ENCODE results near the gene IL22RA2.
A peak's percentile ranks its signal among the peaks of the same experiment; 100 is the strongest.
"Not testable (repeated sequence)": the region's sequence is repeated elsewhere in the genome, so short reads cannot be mapped to it uniquely, and the experiment has no call there.

Gene IL22RA2

DNA sequence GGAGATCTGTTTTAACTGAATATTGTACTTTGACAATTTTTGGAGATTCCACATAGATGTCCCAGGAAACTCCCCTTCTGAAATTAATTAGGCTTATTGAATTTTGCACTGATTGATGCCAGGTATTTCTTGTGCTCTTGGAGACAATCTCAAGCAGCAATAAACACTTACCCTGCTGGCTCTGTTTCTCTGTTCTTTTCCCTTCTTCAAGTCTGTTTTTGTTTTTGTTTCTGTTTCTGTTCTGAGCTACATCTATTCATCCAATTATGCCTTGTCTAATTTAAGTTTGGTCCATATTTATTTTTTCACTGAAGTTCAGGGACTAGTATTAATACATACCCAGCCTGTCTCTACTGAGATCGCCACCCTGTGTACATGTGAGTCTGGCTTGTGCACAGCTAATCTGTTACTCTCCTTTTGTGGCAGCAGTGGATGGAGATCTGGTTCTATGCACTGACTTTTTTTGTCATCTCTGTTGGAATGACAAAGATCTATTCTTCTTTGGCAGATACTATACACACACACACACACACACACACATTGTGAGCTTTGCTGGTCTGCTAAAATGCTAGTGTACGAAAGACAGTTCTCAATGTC lies 51.9 kb downstream of the IL22RA2 start:
- DNase-seq (ENCODE audit: low spot score) = no peak

DNA sequence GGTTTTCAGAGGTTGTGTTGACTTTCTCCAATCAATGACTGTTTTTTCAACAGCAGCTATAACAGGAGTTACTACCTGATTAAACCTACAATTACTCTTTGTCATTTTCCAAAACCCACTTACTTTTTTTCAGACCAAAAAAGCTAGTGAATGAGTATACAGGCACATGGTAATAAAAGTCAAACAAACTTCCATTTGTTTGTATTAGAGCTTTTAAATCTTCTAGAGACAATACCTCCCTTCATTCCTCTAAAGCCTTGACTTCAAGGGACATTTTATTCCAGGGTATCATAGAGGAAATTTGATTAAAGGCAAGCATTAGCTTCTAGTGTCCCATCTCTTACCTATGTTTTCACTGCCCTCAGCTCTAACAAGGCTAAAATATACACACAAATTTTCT lies 52.7 kb downstream of the IL22RA2 start:
- no peak for DNase-seq (ENCODE audit: low spot score)

DNA sequence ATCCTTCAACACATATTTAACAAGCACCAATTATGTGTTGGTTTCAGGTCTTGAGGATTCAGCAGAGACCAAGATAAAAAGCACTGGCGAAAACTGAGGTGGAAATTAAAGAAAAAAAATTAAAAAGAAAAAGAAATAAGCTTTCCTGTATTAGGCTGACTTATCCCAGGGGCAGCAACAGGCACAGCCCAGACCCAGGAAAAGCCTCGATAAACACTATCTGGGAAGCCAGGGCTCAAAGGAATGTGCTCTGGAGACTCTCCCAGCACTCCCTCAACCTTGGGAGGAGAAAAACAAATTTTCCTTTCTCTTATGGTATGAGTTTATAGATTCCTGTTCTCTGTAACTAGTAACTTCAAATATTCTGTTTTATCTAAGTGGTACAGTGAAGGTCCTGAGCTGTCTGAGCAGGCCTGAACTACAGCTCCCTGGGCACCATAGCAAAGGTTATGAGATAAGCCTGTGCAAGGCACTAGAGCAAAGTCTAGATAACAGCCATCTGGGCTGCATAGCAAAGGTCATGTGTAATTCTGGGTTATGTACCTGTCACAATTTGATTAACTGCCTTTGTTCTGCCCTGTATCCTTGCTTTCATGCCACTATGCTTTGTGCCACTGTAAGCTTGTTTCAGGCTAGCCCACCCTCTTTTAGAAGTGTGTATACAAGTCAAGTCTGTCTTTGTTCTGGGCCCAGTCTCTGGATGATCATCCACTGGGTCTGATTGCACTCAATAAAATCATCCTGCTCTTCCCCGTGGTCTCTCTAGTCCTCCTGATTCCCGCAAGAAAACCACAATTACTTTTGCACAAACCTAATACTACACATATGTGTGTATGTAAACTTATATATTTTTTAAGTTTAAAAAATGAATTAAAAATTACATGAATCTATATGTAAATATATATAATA lies 54.0 kb downstream of the IL22RA2 start:
- DNase-seq (ENCODE audit: low spot score) = no peak

DNA sequence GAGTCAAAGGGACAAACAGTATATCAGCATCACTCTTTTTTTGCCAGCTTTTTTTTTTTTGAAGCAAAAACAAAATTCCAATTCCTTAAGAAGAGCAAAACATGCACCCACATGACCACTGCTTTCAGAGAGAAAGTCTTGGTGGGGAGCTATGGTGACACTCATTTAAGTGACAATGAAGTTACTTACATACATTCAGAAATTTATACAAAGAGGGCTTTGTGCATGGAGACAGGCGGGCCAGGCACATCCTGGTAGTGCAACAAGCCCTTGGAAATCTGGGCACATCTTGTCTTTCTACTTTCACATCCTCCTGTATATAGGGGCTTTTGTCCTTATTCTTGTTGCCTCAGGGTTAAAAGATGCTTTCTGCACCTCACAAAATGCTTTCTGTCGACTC lies 55.9 kb downstream of the IL22RA2 start:
- no peak for DNase-seq (ENCODE audit: low spot score)

DNA sequence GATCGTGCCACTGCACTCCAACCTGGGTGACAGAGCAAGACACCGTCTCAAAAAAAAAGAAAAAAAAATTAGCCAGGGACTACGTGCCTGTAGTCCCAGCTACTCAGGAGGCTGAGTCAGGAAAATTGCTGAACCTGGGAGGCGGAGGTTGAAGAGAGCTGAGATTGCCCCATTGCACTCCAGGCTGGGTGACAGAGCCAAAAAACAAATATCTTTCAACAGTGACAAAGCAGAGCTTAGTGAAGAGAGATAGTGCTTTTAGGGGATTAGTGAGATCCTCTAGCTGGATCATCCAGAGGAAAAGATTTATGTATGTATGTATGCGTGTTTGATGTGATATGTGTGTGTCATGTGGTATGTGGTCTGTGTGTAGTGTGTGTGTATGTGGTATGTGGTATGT lies 56.6 kb downstream of the IL22RA2 start:
- DNase-seq (ENCODE audit: low spot score) = no peak

DNA sequence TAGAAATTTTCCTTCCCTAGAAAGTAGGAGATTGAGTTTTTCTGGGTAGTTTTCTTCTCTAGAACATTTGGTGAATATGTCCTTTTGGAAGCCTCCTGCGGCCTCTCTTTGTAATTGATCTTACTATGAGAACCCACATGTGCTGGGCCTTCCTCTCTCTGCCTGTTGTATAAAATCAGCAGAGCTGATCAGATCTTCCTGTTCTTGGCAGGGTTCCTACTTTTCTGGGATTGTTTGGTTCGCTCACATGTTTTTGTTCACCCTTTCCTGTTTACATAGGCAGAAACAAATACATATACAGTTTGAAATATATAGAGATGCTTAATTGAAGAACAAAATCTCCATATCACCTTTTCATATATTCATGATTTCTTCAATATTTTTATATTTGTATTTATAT lies 57.8 kb downstream of the IL22RA2 start:
- no peak for DNase-seq (ENCODE audit: low spot score)

DNA sequence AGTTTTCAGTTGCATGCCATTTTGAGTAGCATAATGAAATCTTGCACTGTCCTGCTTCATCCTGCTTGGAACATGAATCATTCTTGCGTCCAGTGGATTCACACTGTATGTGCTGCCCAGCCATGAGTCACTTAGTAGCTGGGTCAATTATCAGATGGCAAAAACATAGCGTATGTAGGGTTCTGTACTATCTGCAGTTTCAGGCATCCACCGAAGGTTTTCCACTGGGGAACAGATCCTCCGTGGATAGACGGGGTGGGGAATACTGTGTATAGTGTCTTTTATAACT lies 61.4 kb downstream of the IL22RA2 start:
- no peak for DNase-seq (ENCODE audit: low spot score)

DNA sequence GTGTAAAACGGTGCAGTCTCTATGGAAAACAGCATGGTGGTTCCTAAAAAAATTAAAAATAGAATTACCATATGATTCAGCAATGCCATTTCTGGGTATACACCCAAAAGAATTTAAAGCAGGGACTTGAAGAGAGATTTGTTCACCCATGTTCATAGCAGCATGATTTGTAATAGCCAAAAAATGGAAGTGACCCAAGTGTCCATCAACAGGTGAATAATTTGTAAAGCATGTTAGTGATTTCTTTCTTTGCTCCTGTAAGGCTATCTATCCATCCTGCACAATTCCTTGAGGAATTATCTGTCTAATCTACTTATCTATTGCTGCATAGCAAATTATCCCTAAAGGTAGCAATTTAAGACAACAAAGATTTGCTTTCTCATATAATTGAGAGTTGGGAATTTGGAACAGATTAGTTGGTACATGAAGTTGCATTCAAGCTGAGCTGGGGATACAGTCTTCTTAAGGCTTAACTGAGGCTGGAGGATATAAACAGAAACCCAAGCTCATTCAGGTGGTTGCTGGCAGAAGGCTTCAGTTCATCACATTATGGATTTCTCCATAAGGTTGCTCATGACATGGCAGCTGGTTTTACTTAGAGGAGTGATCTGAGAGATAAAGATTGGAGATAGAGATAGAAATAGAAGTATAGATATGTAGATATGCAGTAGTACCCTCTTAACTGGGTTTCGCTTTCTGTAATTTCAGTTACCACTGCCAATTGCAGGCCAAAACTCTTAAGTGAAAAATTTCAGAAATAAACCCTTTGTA lies 62.0 kb downstream of the IL22RA2 start:
- no peak for DNase-seq (ENCODE audit: low spot score)

DNA sequence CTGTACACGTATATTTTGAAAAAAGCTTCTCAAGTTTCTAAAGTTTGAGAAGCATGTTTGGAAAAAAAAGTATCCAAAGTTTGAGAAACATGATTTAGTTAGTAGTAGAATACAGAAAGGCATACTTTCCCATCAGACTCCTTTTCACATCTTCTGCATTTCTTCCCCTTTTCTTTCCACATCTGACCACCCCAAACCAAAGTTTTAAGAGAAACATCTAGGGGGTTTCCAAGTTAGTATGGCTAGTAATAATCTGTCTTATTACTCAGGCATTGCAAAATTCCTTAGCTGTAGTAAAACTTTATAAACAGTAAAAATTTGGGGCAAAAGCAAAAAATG lies 65.7 kb downstream of the IL22RA2 start:
- no peak for DNase-seq (ENCODE audit: low spot score)

DNA sequence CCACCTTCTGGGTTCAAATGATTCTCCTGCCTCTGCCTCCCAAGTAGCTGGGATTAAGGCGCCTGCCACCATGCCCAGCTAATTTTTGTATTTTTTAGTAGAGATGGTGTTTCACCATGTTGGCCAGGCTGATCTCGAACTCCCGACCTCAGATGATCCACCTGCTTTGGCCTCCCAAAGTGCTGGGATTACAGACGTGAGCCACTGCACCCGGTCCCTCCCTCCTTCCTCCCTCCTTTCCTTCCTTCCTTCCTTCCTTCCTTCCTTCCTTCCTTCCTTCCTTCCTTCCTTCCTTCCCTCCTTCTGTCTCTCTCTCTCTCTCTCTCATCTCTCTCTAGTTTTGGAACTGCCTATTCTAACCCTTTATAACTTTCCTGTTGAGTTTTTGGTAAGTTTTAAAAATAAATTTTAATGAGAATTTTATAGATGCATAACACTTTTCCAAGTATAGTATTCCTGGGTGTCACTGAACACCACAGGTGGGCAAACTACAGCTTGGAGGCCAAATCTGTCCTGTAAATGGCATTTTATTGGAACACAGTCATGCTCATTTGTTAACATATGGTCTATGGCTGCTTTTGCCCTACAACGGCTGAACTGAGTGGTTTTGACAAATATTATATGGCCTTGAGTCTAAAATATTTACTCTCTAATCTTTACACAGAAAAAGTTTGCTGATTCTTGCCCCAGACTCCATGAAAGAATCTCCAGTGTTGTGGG lies 66.2 kb downstream of the IL22RA2 start:
- not testable (repeated sequence) for DNase-seq (ENCODE audit: low spot score)

DNA sequence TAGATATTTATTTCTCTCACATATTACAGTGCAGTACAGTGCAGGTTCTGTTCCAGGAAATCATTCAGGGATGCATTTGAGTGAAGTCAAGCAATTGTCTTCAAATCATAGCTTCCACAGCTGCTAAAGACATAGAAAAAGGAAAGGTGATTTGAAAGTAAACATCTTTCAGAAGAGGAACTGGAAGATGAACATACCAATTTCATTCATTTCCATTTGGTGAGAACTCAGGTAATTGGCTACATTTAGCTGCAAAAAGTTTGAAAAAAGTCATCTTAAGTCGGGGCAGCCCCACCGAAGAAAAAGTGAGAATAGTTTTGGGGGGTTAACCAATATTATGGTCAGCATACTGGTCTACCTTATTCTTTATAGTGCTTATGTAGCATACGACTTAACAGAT lies 67.3 kb downstream of the IL22RA2 start:
- no peak for DNase-seq (ENCODE audit: low spot score)

DNA sequence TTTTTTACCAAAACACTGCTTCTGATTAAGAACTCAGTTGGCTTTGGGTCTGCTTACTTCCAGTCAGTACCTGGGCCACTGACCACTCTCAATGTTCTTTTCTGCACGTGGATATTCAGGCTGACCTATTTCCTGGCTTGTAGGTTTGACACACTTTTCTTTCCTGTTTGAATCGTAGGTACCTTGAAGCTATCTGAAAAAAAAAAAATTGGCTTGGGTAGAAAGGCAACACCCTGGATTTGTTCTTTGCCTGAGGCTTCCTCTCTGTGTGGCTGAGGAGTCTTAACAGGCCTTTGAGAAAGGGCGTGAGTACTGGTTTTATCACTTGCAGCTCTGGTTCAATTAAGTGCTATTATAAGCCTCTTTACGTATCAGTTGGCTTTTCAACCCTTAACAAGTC lies 68.1 kb downstream of the IL22RA2 start:
- no peak for DNase-seq (ENCODE audit: low spot score)

DNA sequence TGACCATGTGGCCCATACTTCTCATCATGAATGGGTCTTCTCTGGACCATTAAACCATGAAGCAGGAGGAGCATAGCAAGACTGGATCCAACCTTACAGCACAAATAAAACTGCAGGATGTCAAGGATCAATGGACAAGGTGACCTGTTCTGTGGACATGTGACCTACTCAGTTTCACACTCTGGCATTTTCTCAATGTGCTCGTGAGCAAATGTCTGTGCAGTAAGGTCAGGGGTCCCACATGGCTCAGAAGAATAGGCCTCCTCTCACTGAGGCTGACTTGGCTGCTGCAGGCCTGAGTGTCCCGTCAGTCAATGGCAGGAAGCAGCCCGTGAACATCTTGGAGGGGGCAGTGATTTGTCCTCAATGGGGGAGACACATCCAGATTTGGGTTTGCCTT lies 68.5 kb downstream of the IL22RA2 start:
- no peak for DNase-seq (ENCODE audit: low spot score)

DNA sequence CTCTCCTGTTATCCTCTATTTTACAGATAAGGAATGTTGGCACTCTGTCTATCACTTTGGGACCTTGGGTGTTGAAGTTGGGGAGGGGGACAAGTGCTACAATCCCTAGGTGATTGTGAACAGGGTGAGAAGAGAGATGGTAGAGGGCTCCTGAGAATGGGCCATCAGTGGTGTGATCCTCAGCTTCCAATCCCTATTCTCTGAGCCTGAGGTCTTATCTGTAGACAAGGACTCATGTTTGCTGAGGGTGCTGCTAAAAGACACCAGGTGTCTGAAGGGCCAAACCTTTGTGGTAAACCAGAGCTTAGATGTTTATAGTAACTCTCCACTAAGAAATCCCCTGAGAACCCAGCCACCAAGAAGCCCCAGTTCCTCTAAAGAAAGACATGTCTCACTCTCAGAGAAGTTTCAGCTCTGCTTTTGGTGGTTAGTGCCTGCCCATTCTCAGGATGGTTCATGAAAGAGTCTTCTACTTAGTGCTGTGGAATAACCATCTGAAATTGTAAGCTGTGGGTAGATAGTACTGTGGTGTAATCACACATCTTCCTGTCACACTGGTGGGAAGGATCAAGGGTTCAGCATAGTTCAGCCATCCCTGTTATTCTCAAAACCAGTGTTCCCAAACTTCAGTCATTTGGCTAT lies 70.5 kb downstream of the IL22RA2 start:
- DNase-seq (ENCODE audit: low spot score) = peak; percentile 76

DNA sequence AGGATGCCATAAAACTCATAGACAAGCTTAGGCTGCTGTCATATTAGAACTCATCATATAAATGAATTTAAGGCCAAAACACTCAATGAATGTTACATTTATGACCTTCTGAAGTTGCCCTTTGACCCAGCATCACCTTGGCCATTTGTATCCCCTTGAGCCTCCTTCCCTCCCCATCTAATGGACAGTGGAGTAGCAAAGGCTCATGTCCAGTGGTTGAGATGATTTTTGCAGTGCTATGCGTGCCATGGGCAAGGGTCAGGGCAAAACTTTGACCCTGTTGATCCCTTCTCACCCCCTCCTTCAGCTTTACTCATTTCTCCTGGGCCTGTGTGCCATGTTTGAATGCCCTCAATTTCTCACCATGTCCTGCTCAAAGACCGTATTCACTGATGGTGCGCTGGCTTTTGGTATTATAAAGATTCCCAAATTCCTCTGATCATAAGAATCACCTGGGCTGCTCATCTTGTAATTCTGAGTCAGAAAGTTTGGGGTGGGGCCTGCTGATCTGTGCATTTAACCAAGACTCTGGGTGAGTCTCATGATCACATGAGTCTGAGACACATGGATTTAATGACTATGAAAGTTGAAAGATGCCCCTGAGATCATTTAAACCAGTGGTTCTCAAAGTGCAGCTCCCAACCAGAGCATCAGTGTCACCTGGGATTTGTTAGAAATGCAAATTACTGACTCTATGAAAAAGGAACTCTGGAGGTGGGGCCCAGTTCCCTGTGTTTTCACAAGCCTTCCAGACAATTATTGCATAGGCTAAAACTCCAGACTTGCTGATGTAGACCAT lies 71.2 kb downstream of the IL22RA2 start:
- DNase-seq (ENCODE audit: low spot score) = peak; percentile 35

DNA sequence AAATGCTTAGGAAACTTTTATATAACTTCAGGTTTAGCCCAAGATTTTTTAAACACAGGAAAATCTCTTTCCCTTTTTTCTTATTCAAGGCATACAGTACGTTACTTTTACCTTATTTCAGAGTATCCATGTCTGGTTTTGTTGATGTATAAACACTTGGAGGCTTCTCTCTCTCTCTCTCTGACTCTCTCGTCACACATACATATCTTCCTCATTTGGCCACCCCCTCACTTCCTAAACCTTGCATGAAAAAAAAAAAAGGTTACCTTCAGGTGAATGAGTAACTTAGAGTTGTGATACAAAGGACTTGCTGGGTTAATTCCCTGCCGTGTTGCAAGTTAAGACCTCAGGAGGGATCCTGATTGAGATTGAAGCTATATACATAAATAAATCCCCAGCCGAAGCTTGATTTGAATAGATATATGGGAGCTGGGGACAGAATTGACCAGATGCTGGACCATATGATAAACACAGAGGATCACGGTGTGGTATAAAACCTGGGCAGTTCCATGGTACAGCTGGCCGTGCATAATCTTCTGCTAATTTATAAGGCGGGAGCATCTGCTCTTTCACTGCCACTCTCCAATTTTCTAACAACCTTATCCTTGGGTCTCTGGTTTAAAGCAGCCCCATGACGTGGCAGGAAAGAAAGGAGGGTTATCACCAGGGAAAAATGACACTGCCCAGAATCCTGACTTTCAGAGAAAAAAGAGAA lies 73.6 kb downstream of the IL22RA2 start:
- peak; percentile 21 for DNase-seq (ENCODE audit: low spot score)

DNA sequence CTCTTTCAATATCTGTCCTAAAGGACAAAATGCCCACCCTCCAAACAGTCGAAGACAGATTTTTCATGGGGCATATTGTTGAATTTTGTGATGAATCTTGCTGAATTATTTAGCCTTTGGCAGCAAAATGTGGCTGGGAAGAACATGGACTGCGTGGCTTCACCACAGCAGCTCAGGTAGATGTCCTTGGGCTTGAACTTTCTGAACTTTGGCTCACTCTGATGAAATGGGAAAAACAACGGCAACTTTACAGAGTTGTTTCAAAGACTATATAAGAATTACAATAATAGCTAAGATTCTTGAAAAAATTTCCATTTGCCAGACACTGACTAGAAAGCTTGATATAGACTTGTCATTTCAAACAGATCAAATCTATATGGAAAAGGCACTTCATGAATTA lies 75.9 kb downstream of the IL22RA2 start:
- no peak for DNase-seq (ENCODE audit: low spot score)

DNA sequence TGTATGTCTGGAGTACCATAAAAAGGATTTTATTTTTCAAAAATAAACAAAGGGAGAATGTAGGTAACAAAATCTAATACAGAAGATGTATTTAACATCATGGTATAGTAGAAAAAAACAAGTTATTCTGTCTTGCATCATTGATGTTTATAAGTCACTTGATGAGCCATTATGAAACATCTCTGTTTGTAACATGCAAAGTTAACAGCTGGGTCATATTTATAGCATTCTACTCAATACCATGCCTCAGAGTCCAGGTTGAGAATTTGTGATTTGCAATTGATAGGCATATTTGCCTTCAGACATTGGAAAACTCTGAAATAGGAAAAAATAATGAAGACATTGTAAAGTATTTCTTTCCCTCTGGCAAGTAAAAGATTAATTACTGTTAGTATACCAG lies 76.4 kb downstream of the IL22RA2 start:
- DNase-seq (ENCODE audit: low spot score) = peak; percentile 24

DNA sequence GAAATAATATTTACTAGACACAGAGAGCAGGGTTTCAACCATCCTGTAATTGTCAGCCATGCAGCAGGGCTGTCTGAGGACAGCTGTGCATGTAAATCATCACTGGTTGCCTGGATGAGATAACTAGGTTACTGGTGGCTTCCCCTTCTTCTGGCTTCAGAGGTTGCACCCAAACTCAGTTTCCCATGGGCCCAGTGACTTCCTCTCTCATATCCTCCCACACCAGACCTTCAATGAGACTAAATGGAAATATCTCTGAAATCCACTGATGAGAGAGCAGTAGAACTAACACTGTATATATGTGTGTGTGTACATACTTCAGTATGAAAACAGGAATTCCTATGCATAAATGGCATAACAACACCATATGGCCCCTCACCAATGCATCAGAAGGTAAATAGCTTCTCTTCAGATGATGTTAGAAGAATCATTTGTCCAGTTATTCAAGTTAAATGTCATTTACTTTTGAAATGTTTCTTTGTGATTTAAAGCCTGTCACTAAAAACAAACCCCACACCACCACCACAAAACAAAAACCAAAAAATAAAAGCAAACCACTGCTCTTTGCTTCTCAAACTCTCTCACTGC lies 77.7 kb downstream of the IL22RA2 start:
- peak; percentile 72 for DNase-seq (ENCODE audit: low spot score)

DNA sequence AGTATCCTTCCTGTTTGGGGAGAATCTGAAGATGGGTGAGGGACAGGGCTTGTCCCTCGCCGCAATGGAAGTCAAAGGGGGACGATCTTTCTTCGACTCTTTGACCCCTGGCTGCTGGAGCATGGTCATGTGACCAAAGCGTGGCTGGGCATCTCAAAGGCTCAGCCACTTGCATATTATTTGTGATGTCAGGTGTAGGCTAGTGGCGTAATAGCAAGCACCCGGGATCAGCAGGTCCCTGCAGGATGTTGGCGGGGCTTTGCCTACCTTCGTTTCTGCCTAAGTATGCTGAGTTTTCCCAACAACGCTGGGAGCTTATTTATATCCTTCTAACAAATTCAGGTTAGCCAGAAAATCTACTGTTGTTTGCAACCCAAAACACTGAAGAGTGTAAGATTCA lies 78.4 kb downstream of the IL22RA2 start:
- DNase-seq (ENCODE audit: low spot score) = no peak

Data from germinal center (tissue), 1 donor.